GM12873 (cell line): ENCODE measurements around the gene RGS7BP.

ENCODE experiments used
- CTCF ChIP-seq: IDR thresholded peaks from 2 replicates; pipeline ENCODE4 v1.5.1; 2012; ENCODE audit warnings: low read depth, mild to moderate bottlenecking, moderate library complexity, low read length, control low read depth; ENCODE audit not compliant: insufficient read depth; ENCODE audit errors: missing control alignments

RGS7BP gene

DNA sequence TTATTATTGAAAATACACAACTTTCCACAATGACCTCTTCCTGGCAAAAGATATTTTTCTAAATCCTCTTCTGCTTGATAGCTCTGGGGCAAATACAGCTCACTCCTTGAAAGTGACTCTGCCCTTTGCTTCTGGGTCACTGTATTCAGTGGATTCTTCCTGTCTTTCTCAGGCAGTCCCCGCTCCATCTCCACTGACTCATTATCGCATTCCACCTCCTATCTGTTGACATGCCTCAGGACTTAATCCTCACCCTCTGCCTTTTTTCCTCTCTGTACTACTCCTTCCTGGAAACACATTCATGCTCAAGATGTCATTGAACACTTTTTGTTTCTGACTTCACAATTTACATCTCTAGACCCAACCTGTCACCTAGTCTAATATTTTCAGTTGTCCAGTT lies 8.4 kb upstream of the RGS7BP start:
- no peak for TF ChIP-seq CTCF

GRCh38 chr5:64502196-64502595 lies 3.6 kb upstream of the RGS7BP start:
- TF ChIP-seq CTCF = no peak

- peak; percentile 17 for TF ChIP-seq CTCF
Observed at GRCh38 chr5:64506567-64507263, 900 bp downstream of the RGS7BP start.

- TF ChIP-seq CTCF = no peak
Observed at GRCh38 chr5:64507264-64507605, 1.4 kb downstream of the RGS7BP start.

DNA sequence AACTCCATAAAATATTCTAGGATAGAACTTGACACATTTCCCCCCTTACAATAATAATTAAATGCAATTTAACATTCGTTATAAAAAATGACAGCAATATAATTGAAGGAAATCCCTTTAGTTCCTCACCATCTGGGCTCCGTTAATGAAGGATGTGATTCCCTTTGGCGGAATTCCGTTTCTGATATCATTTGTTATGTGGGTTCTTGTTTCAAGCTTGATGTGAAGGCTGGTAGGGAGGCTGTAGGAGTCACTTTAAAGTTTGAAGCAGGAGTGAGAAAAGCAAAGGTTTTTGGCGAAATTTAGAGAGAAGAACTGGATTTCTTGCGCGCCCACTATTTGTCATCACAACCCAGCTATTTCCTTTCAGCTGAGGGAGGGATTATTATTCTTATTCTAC lies 4.0 kb downstream of the RGS7BP start:
- TF ChIP-seq CTCF = no peak

DNA sequence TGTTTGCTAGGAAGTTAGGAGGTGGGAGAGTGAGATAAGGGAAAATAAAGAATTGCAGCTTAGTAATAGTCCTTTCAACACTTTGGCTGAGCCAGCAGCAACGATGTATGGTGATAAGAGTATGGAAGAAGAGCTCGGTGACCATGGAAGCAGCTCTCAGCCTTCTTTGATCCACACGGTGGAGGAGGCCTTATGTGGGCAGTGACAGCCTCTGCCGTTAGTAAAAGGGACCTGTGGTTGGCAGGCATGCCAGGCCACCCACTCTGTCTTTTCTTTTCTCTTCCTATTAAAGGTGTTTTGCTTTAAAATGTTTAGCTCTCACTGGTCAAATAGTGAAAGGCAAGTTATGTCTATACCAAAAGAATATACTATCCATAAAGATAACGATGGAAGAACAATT lies 7.7 kb downstream of the RGS7BP start:
- no peak for TF ChIP-seq CTCF

- TF ChIP-seq CTCF = no peak
Observed at GRCh38 chr5:64514612-64515011, 8.8 kb downstream of the RGS7BP start.
